RWPE1 (cell line): ENCODE data around the gene MYO10.

ENCODE experiments used
- CTCF ChIA-PET: fragments of 350-600 bp; sonication (Branson Sonifier 250); formaldehyde crosslinking; extraction: SDS; loops from one replicate; lab custom pipeline; 2021; lab: Yijun Ruan, JAX
- POLR2A ChIA-PET: fragments of 400-600 bp; formaldehyde crosslinking; extraction: SDS; loops from one replicate; lab custom pipeline; 2020; ENCODE audit warnings: antibody characterized with exemption; ENCODE audit not compliant: low non-redundant PET; lab: Yijun Ruan, JAX
- DNase-seq: peaks from one replicate; pipeline ENCODE4 v3.0.0; 2012; ENCODE audit warnings: low spot score
- H3K27ac ChIP-seq: fragments of 450-650 bp; 2 replicates; pipeline ENCODE4 v1.5.1; 2017
- CTCF ChIP-seq: fragments of 450-650 bp; conservative IDR thresholded peaks from 2 replicates; pipeline ENCODE4 v1.5.1; 2017; ENCODE audit warnings: low read depth, mild to moderate bottlenecking

MYO10 gene

GRCh38 chr5:16871746-16872339, 64.2 kb downstream of the MYO10 start:
- TF ChIP-seq CTCF, result no peak
- H3K27ac ChIP-seq, result no peak overlapping the region
- CTCF ChIA-PET, result no interaction called here
- DNase-seq, result peak; percentile 37
- POLR2A ChIA-PET, result no interaction called here

- H3K27ac ChIP-seq, result peak overlapping the region; percentile 71
- ChIA-PET POLR2A (no interaction called here), CTCF (interaction anchor here (0.6 to 0.8 kb wide), 2 partner anchors 14 to 19 kb away, joined by 3 to 5 read pairs; no protein-coding TSS in a partner anchor)
- TF ChIP-seq CTCF, result no peak
- DNase-seq, result no peak
Observed at GRCh38 chr5:16870878-16871277, 65.2 kb downstream of the MYO10 start.

- CTCF ChIA-PET, result interaction anchor here (0.5 kb wide), 1 partner anchor 443 kb away, joined by 3 read pairs; no protein-coding TSS in a partner anchor
- DNase-seq, result peak; percentile 42
- peak overlapping the region; percentile 71 for H3K27ac ChIP-seq
- POLR2A ChIA-PET, result no interaction called here
- no peak for TF ChIP-seq CTCF
Observed at GRCh38 chr5:16869821-16870796, 66.0 kb downstream of the MYO10 start.

GRCh38 chr5:16867577-16867953, 68.5 kb downstream of the MYO10 start:
- no peak overlapping the region for H3K27ac ChIP-seq
- POLR2A ChIA-PET, result no interaction called here
- TF ChIP-seq CTCF, result no peak

GRCh38 chr5:16866795-16867576, 69.1 kb downstream of the MYO10 start:
- DNase-seq, result no peak
- ChIA-PET POLR2A (no interaction called here), CTCF (interaction anchor here (0.6 kb wide), 1 partner anchor 1821 kb away, joined by 3 read pairs; no protein-coding TSS in a partner anchor)
- H3K27ac ChIP-seq, result no peak overlapping the region
- no peak for TF ChIP-seq CTCF

More at GRCh38 chr5:16867577-16867953, 68.5 kb downstream of the MYO10 start:
- CTCF ChIA-PET, result interaction anchor here (0.6 to 0.7 kb wide), 2 partner anchors 59 to 1820 kb away, joined by 3 read pairs; no protein-coding TSS in a partner anchor
- DNase-seq, result no peak

- H3K27ac ChIP-seq, result no peak overlapping the region
- DNase-seq, result no peak
- CTCF ChIA-PET, result no interaction called here
- POLR2A ChIA-PET, result no interaction called here
- no peak for TF ChIP-seq CTCF
Observed at GRCh38 chr5:16866273-16866672, 69.8 kb downstream of the MYO10 start.
